Cortex of kidney (tissue), 1 donor: ENCODE measurements around the gene AHR.
"Not testable (repeated sequence)": the region's sequence is repeated elsewhere in the genome, so short reads cannot be mapped to it uniquely, and the experiment has no call there.

Experiments used
- DNase-seq: peaks from one replicate; lab custom pipeline; 2025; lab: John Stamatoyannopoulos, UW

AHR gene

GRCh38 chr7:17376595-17376994 is 78.1 kb downstream of the AHR start:
- DNase-seq = no peak

GRCh38 chr7:17380736-17381662 is 82.5 kb downstream of the AHR start:
- no peak for DNase-seq

GRCh38 chr7:17382408-17383354 is 84.2 kb downstream of the AHR start:
- not testable (repeated sequence) for DNase-seq

- no peak for DNase-seq
These were observed 85.9 kb downstream of the AHR start for GRCh38 chr7:17384400-17384799.

- DNase-seq = no peak
These were observed 87.2 kb downstream of the AHR start for GRCh38 chr7:17385612-17386011.

- no peak for DNase-seq
These were observed 91.9 kb downstream of the AHR start for GRCh38 chr7:17390392-17390791.

- DNase-seq = no peak
These were observed 92.9 kb downstream of the AHR start for GRCh38 chr7:17391366-17391765.

GRCh38 chr7:17392846-17393245 is 94.4 kb downstream of the AHR start:
- DNase-seq = no peak

- not testable (repeated sequence) for DNase-seq
These were observed 96.1 kb downstream of the AHR start for GRCh38 chr7:17394563-17394962.
